ENCODE data around the gene FILIP1L.

DNA sequence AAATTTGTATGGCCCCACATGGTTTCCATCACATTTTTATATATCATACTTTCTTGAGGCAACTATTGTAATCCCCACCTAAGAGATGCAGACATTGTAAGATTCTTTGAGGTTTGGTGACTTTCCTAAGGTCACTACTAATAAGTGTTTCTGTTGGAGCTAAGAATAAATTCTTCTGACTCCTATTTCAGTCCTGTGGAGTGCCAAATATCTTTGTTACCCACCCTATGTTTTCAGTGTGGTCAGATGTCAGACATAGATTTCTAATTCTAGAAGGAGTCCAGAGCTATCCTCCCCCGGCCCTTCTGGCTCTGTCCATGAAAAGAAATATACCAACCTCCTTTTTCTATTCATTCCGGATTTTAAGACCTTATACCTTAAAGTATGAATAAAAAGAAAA lies 46.2 kb upstream of the FILIP1L start:
- TF ChIP-seq, protein P1, sequence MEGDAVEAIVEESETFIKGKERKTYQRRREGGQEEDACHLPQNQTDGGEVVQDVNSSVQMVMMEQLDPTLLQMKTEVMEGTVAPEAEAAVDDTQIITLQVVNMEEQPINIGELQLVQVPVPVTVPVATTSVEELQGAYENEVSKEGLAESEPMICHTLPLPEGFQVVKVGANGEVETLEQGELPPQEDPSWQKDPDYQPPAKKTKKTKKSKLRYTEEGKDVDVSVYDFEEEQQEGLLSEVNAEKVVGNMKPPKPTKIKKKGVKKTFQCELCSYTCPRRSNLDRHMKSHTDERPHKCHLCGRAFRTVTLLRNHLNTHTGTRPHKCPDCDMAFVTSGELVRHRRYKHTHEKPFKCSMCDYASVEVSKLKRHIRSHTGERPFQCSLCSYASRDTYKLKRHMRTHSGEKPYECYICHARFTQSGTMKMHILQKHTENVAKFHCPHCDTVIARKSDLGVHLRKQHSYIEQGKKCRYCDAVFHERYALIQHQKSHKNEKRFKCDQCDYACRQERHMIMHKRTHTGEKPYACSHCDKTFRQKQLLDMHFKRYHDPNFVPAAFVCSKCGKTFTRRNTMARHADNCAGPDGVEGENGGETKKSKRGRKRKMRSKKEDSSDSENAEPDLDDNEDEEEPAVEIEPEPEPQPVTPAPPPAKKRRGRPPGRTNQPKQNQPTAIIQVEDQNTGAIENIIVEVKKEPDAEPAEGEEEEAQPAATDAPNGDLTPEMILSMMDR (IDR thresholded peaks at IDR 0.05; ENCODE audit: insufficient read depth, low read length, poor library complexity, severe bottlenecking) = no peak
- no peak for TF ChIP-seq EZH2phosphoT487 (conservative IDR thresholded peaks at IDR 0.05; ENCODE audit: low read length)
